ENCODE measurements around the gene ADAMTSL1. TPM values are rescaled to one million over a fixed set of nuclear protein-coding genes. Genes with fewer than 3 reads are reported as not detected.

Gene ADAMTSL1
- total RNA-seq, 1 experiment from 2014 or later: 1.2 TPM

DNA sequence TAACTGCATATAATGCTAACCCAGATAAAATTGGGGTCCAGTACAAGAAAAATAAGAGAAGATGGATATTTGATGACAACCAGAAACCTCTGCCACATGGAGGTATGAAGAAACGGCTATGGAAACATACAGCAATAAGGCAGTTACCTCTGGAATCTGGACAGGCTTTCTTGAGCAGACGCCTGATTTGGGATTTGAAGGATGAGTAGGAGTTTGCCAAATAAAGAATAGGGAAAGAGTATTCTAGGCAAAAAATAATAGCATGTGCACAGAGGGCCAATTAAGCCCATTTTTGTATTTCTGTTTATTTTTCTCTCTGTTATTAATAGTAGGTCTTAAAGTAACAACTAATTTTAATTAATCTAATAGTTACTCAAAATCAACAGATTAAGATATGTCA is 144.9 kb downstream of the ADAMTSL1 start:
- Histone ChIP-seq H3K27me3 (ENCODE audit: insufficient read depth, low read length) (no peaks in the 10 kb centered on the region), H3K4me2 (ENCODE audit: insufficient read depth, insufficient read length, low read length) (no peak overlapping the region)
- WGBS (ENCODE audit: extremely low coverage, insufficient read length, low lambda C conversion rate): no CpG with 5 or more reads among the region's 2 CpGs

More for the DNA sequence above, 144.9 kb downstream of the ADAMTSL1 start:
- no peak for DNase-seq
- Histone ChIP-seq H4K91ac (ENCODE audit: insufficient read length, low read depth, low read length) (no peak overlapping the region), H2BK12ac (ENCODE audit: insufficient read length, low read depth, low read length) (no peak overlapping the region), H2AK5ac (ENCODE audit: insufficient read length, low read length) (no peak overlapping the region), H2BK15ac (ENCODE audit: low read depth, low read length) (no peak overlapping the region), H3K56ac (ENCODE audit: insufficient read length, low read depth, low read length) (no peak overlapping the region), H3K27ac (ENCODE audit: insufficient read length, low read depth, low read length) (no peak overlapping the region), H4K5ac (ENCODE audit: insufficient read length, low read depth, low read length) (no peak overlapping the region), H3K79me2 (ENCODE audit: insufficient read depth, low read length) (no peaks in the 10 kb centered on the region), H2BK20ac (ENCODE audit: low read depth, low read length, poor library complexity, severe bottlenecking) (no peak overlapping the region), H3K23ac (ENCODE audit: insufficient read length, low read depth, low read length) (no peak overlapping the region), H3K79me1 (ENCODE audit: insufficient read depth, low read depth, low read length, poor library complexity, severe bottlenecking) (no peaks in the 10 kb centered on the region), H3K18ac (ENCODE audit: insufficient read length, low read depth, low read length) (no peak overlapping the region), H3K4ac (ENCODE audit: low read depth, low read length) (no peak overlapping the region), H2BK120ac (ENCODE audit: low read depth, low read length, poor library complexity, severe bottlenecking) (no peak overlapping the region), H3K9ac (ENCODE audit: extremely low read depth, insufficient read length, low read length) (no peak overlapping the region), H2AFZ (ENCODE audit: low read length) (no peak overlapping the region), H3T11ph (ENCODE audit: low read length) (no peak overlapping the region), H4K8ac (replicated peaks; ENCODE audit: insufficient read length, low read depth, low read length) (no peak overlapping the region), H3K23me2 (ENCODE audit: insufficient read length, low read depth, low read length, poor library complexity, severe bottlenecking) (no peaks in the 10 kb centered on the region), H2BK5ac (ENCODE audit: insufficient read length, low read length) (no peak overlapping the region), H3K4me1 (ENCODE audit: insufficient read depth, low read length) (no peaks in the 10 kb centered on the region), H3K9me3 (ENCODE audit: control insufficient read depth, low read depth, low read length) (no peaks in the 10 kb centered on the region), H4K20me1 (ENCODE audit: control insufficient read depth, insufficient read depth, insufficient read length) (no peaks in the 10 kb centered on the region), H3K14ac (ENCODE audit: insufficient read depth, low read length) (no peak overlapping the region)
- no peak overlapping the region for H3K4me3 Mint-ChIP-seq
- TF ChIP-seq, protein P1, sequence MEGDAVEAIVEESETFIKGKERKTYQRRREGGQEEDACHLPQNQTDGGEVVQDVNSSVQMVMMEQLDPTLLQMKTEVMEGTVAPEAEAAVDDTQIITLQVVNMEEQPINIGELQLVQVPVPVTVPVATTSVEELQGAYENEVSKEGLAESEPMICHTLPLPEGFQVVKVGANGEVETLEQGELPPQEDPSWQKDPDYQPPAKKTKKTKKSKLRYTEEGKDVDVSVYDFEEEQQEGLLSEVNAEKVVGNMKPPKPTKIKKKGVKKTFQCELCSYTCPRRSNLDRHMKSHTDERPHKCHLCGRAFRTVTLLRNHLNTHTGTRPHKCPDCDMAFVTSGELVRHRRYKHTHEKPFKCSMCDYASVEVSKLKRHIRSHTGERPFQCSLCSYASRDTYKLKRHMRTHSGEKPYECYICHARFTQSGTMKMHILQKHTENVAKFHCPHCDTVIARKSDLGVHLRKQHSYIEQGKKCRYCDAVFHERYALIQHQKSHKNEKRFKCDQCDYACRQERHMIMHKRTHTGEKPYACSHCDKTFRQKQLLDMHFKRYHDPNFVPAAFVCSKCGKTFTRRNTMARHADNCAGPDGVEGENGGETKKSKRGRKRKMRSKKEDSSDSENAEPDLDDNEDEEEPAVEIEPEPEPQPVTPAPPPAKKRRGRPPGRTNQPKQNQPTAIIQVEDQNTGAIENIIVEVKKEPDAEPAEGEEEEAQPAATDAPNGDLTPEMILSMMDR (conservative IDR thresholded peaks at IDR 0.05): no peak
- no peak overlapping the region for H3K27ac Mint-ChIP-seq
- H3K27me3 Mint-ChIP-seq (ENCODE audit: low read depth): no peaks in the 10 kb centered on the region
- no peaks in the 10 kb centered on the region for H3K4me1 Mint-ChIP-seq
- H3K36me3 Mint-ChIP-seq (ENCODE audit: insufficient read depth in 1 of 3, low read depth in 3 of 3): no peaks in the 10 kb centered on the region
- no peaks in the 10 kb centered on the region for H3K9me3 Mint-ChIP-seq

All from H9 (cell line).